IMR-90 (cell line): Measurements from ENCODE around the gene CNTN5. TPM values are rescaled to one million over a fixed set of nuclear protein-coding genes. Genes with fewer than 3 reads are reported as not detected.

Source experiments
- ATAC-seq: fragments of 200-7000 bp; cut with Tn5 transposase; 2 replicates; pipeline ENCODE4 v1.9.1; 2020; ENCODE audit warnings: low read depth, mild to moderate bottlenecking, moderate library complexity
- BruUV-seq: library from RNA; stranded (reverse); fragments of 400-500 nt; replicated peaks from 2 replicates; lab custom pipeline; 2021; lab: Mats Ljungman, UMichigan
- CTCF ChIA-PET: fragments of 300-600 bp; formaldehyde crosslinking; extraction: SDS; loops from one replicate; lab custom pipeline; 2021; ENCODE audit warnings: antibody characterized with exemption; lab: Yijun Ruan, JAX
- POLR2A ChIA-PET: fragments of 300-600 bp; sonication (Branson Sonifier 250); formaldehyde crosslinking; loops from one replicate; lab custom pipeline; 2022; ENCODE audit warnings: antibody characterized with exemption; ENCODE audit not compliant: unreplicated experiment; lab: Charles Lee
- DNase-seq: peaks from one replicate; pipeline ENCODE4 v3.0.0; 2013
- H2AFZ ChIP-seq: replicated peaks from 2 replicates; pipeline ENCODE3; 2013; ENCODE audit warnings: low read length, mild to moderate bottlenecking; ENCODE audit not compliant: poor library complexity
- H2AK5ac ChIP-seq: 2 replicates; pipeline ENCODE4 v1.6.1; 2013; ENCODE audit warnings: low read depth, low read length, inconsistent platforms
- H2AK9ac ChIP-seq: replicated peaks from 2 replicates; pipeline ENCODE3; 2013; ENCODE audit warnings: mild to moderate bottlenecking, low read depth, low read length, moderate library complexity; ENCODE audit not compliant: poor library complexity
- H2BK120ac ChIP-seq: 2 replicates; pipeline ENCODE4 v1.6.1; 2013; ENCODE audit warnings: low read depth, low read length, inconsistent platforms
- H2BK15ac ChIP-seq: 3 replicates; pipeline ENCODE4 v1.6.1; 2013; ENCODE audit warnings: low read depth, low read length, inconsistent platforms
- H2BK20ac ChIP-seq: 2 replicates; pipeline ENCODE4 v1.6.1; 2013; ENCODE audit warnings: low read depth, mild to moderate bottlenecking, inconsistent platforms, low read length, moderate library complexity
- H2BK5ac ChIP-seq: 2 replicates; pipeline ENCODE4 v1.6.1; 2013; ENCODE audit warnings: mild to moderate bottlenecking, low read depth, low read length, inconsistent platforms; ENCODE audit not compliant: poor library complexity, severe bottlenecking
- H3K14ac ChIP-seq: replicated peaks from 2 replicates; pipeline ENCODE4 v1.6.1; 2013; ENCODE audit warnings: low read depth, low read length, inconsistent platforms
- H3K18ac ChIP-seq: 2 replicates; pipeline ENCODE4 v1.6.1; 2013; ENCODE audit warnings: low read depth, low read length, control low read depth
- H3K23ac ChIP-seq: 2 replicates; pipeline ENCODE4 v1.6.1; 2013; ENCODE audit warnings: low read depth, low read length, inconsistent platforms
- H3K27ac ChIP-seq: 2 replicates; pipeline ENCODE4 v1.5.1; 2013; ENCODE audit warnings: mild to moderate bottlenecking, control low read depth, low read length; ENCODE audit not compliant: insufficient read depth
- H3K27me3 ChIP-seq: 2 replicates; pipeline ENCODE4 v1.6.1; 2013; ENCODE audit warnings: low read length; ENCODE audit not compliant: control insufficient read depth, insufficient read depth
- H3K36me3 ChIP-seq: 2 replicates; pipeline ENCODE4 v1.6.1; 2013; ENCODE audit warnings: low read length, mixed read lengths; ENCODE audit not compliant: control insufficient read depth, insufficient read depth
- H3K4ac ChIP-seq: 2 replicates; pipeline ENCODE4 v1.6.1; 2013; ENCODE audit warnings: low read depth, low read length, inconsistent platforms
- H3K4me1 ChIP-seq: 2 replicates; pipeline ENCODE4 v1.6.1; 2013; ENCODE audit warnings: low read length, mixed read lengths; ENCODE audit not compliant: control insufficient read depth, insufficient read depth
- H3K4me2 ChIP-seq: 2 replicates; pipeline ENCODE4 v1.6.1; 2013; ENCODE audit warnings: low read depth, mild to moderate bottlenecking, control low read depth, low read length, moderate library complexity
- H3K4me3 ChIP-seq: 2 replicates; pipeline ENCODE4 v1.5.1; 2013; ENCODE audit warnings: low read depth, mild to moderate bottlenecking, control low read depth, low read length, moderate library complexity; ENCODE audit not compliant: insufficient read depth
- H3K56ac ChIP-seq: 2 replicates; pipeline ENCODE4 v1.6.1; 2013; ENCODE audit warnings: low read length, inconsistent platforms; ENCODE audit not compliant: insufficient read depth; ENCODE audit errors: extremely low read depth
- H3K79me1 ChIP-seq, 2 experiments: 2 replicates each; pipeline ENCODE4 v1.6.1; 2013; ENCODE audit warnings: low read length in 2 of 2, inconsistent platforms in 1 of 2, low read depth in 1 of 2
- H3K9ac ChIP-seq: 2 replicates; pipeline ENCODE4 v1.6.1; 2013; ENCODE audit warnings: low read depth, low read length, control low read depth
- H3K9me1 ChIP-seq: 2 replicates; pipeline ENCODE4 v1.6.1; 2013; ENCODE audit warnings: low read length, inconsistent platforms; ENCODE audit not compliant: insufficient read depth
- H3K9me3 ChIP-seq: 2 replicates; pipeline ENCODE4 v1.6.1; 2013; ENCODE audit warnings: low read length; ENCODE audit not compliant: control insufficient read depth, insufficient read depth
- H4K20me1 ChIP-seq: 2 replicates; pipeline ENCODE4 v1.6.1; 2013; ENCODE audit warnings: low read length, inconsistent platforms; ENCODE audit not compliant: insufficient read depth
- H4K5ac ChIP-seq: 2 replicates; pipeline ENCODE4 v1.6.1; 2013; ENCODE audit warnings: mild to moderate bottlenecking, low read depth, low read length, control low read depth
- H4K8ac ChIP-seq, 2 experiments: 2 replicates each; pipeline ENCODE4 v1.6.1; 2013; ENCODE audit warnings: low read depth in 2 of 2, low read length in 2 of 2, control low read depth in 1 of 2, inconsistent platforms in 1 of 2
- H4K91ac ChIP-seq: 2 replicates; pipeline ENCODE4 v1.6.1; 2013; ENCODE audit warnings: low read depth, low read length, inconsistent platforms; ENCODE audit not compliant: insufficient read depth
- CEBPB ChIP-seq: IDR thresholded peaks from 2 replicates; pipeline ENCODE4 v1.6.1; 2012; ENCODE audit warnings: low read depth, low read length, improper control_type of control experiment
- MAFK ChIP-seq: IDR thresholded peaks from 2 replicates; pipeline ENCODE4 v1.6.1; 2012; ENCODE audit warnings: low read depth, low read length, improper control_type of control experiment
- NFE2L2 ChIP-seq: fragments of 150-350 bp; IDR thresholded peaks from 2 replicates; pipeline ENCODE4 v1.6.1; 2016; ENCODE audit warnings: low read depth, mild to moderate bottlenecking, low read length
- dilution Hi-C: fragments of 300-500 bp; cut with HindIII; formaldehyde crosslinking; loops from one replicate; pipeline ENCODE4 v1.14.3; 2018; ENCODE audit warnings: low sequenced_read_pairs; ENCODE audit not compliant: unreplicated experiment
- in situ Hi-C: fragments of 300-500 bp; cut with MboI; formaldehyde crosslinking; loops from 3 replicates; pipeline ENCODE4 v1.14.3; 2019; ENCODE audit warnings: low sequenced_read_pairs, inconsistent platforms, mixed read lengths
- intact Hi-C: fragments of 100-400 bp; cut with micrococcal nuclease; formaldehyde crosslinking; loops from 2 replicates; pipeline ENCODE4 v1.10.0; 2022
- polyA plus RNA-seq, 3 experiments: library from polyadenylated mRNA; depleted of rRNA; stranded (reverse); fragments of >200 nt; gene quantifications; 2 replicates each; pipeline ENCODE4 v1.2.3, GENCODE V29; 2012; ENCODE audit warnings: low replicate concordance in 1 of 3
- total RNA-seq: library from RNA; depleted of rRNA; stranded (reverse); fragments of >200 nt; gene quantifications from 2 replicates; pipeline ENCODE4 v1.2.3, GENCODE V29; 2012

Gene CNTN5
- total and polyA plus RNA-seq, 2 of the 4 experiments (the other 2 are of a cell fraction): not detected

DNA sequence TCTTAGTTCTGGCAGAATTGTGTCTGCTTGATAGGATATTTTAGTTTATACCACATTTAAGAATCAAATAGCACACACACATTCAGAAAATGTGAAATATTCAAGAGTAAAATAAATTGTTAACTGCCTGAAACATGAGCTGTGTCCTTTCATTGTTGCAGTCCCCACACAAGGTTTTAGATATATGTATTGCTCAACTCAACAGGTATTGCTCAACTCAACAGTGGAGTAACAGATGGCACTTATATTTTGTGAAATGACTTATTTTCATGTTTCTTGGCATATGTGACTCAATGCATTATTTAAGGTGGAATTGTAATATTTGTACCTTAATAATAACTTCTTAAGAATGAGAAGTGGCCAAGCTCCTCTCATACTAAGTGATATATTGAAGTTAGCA lies 760.3 kb downstream of the CNTN5 start:
- CTCF ChIA-PET: no interaction called here
- Histone ChIP-seq H3K9me1 (no peaks in the 10 kb centered on the region), H3K4me3 (no peak overlapping the region), H3K18ac (no peak overlapping the region), H4K5ac (no peak overlapping the region), H2BK5ac (no peak overlapping the region), H2BK15ac (no peak overlapping the region), H3K9me3 (no peaks in the 10 kb centered on the region), H2AK9ac (no peak overlapping the region), H2BK120ac (no peak overlapping the region), H3K27ac (no peak overlapping the region), H3K56ac (no peak overlapping the region), H3K27me3 (no peaks in the 10 kb centered on the region), H3K14ac (no peak overlapping the region), H3K4me1 (no peaks in the 10 kb centered on the region), H3K9ac (no peak overlapping the region), H3K4ac (no peak overlapping the region), H3K4me2 (no peak overlapping the region), H4K91ac (no peak overlapping the region), H2AFZ (no peak overlapping the region), H4K8ac (no peak overlapping the region), H3K79me1 (no peaks in the 10 kb centered on the region), H4K20me1 (no peaks in the 10 kb centered on the region), H3K36me3 (no peaks in the 10 kb centered on the region), H3K23ac (no peak overlapping the region), H2BK20ac (no peak overlapping the region), H2AK5ac (no peak overlapping the region)
- POLR2A ChIA-PET: interaction anchor here (0.5 kb wide), 1 partner anchor 1091 kb away, joined by 3 read pairs; no protein-coding TSS in a partner anchor
- DNase-seq: no peak
- dilution Hi-C loops (no loop called here), in situ Hi-C loops (no loop called here), intact Hi-C loops (no loop called here)
- TF ChIP-seq MAFK (no peak), CEBPB (0 out of 2 replicates have a peak, but pooled peaks have one; percentile 4), NFE2L2 (no peak)
- ATAC-seq: no peak
- no TSS peak for BruUV-seq
